ENCODE data around the gene BICDL1. TPM values are rescaled to one million over a fixed set of nuclear protein-coding genes. Genes with fewer than 3 reads are reported as not detected.

Gene BICDL1
- total RNA-seq, 1 experiment from 2014 or later, result 14.2 TPM

- Mint-ChIP-seq H3K4me1 (ENCODE audit: low read depth, unreplicated experiment) (peaks cover 17% of the 10 kb centered on the region), H3K27me3 (ENCODE audit: insufficient read depth, unreplicated experiment) (no peaks in the 10 kb centered on the region), H3K9me3 (ENCODE audit: unreplicated experiment) (no peaks in the 10 kb centered on the region), H3K27ac (ENCODE audit: unreplicated experiment) (no peak overlapping the region), H3K4me3 (ENCODE audit: unreplicated experiment) (no peak overlapping the region), H3K36me3 (ENCODE audit: insufficient read depth, unreplicated experiment) (peaks cover 9% of the 10 kb centered on the region)
- CTCF ChIA-PET, result no interaction called here
- BruUV-seq (replicated peaks), result no TSS peak
- peaks cover 20% of the 10 kb centered on the region for H3K4me1 ChIP-seq
- H3K9me3 ChIP-seq, result no peaks in the 10 kb centered on the region
- intact Hi-C loops (cut with micrococcal nuclease; ENCODE audit: unreplicated experiment), result no loop called here
- POLR2A ChIA-PET, result no interaction called here
- TF ChIP-seq CTCF (IDR thresholded peaks at IDR 0.05; ENCODE audit: insufficient read depth in 1 of 2, low read depth in 1 of 2, low read length in 1 of 2, severe bottlenecking in 1 of 2, unreplicated experiment in 1 of 2), result no peak
- no peak for DNase-seq
- H3K36me3 ChIP-seq (ENCODE audit: control insufficient read depth, insufficient read depth, low read length), result no peaks in the 10 kb centered on the region
- H3K4me3 ChIP-seq (ENCODE audit: low read depth, low read length), result no peak overlapping the region
- no peaks in the 10 kb centered on the region for H3K27me3 ChIP-seq (replicated peaks; ENCODE audit: control insufficient read depth, insufficient read depth, low read length)
Observed at GRCh38 chr12:120081641-120082040, 92.6 kb downstream of the BICDL1 start.

GRCh38 chr12:120085920-120086645 lies 97.0 kb downstream of the BICDL1 start:
- DNase-seq, result no peak
- Mint-ChIP-seq H3K9me3 (ENCODE audit: unreplicated experiment) (no peaks in the 10 kb centered on the region), H3K4me1 (ENCODE audit: low read depth, unreplicated experiment) (no peaks in the 10 kb centered on the region), H3K27ac (ENCODE audit: unreplicated experiment) (peak overlapping the region; percentile 93), H3K4me3 (ENCODE audit: unreplicated experiment) (peak overlapping the region; percentile 76), H3K36me3 (ENCODE audit: insufficient read depth, unreplicated experiment) (peaks cover 37% of the 10 kb centered on the region), H3K27me3 (ENCODE audit: insufficient read depth, unreplicated experiment) (no peaks in the 10 kb centered on the region)
- ChIA-PET CTCF (interaction anchor here (0.6 to 1.5 kb wide), 8 partner anchors 8 to 282 kb away, joined by 3 to 20 read pairs (median 6); partner anchors contain the start of genes BICDL1 and RAB35), POLR2A (interaction anchor here (0.5 kb wide), 1 partner anchor 81 kb away, joined by 4 read pairs; no protein-coding TSS in a partner anchor)
- TF ChIP-seq CTCF (IDR thresholded peaks at IDR 0.05; ENCODE audit: insufficient read depth in 1 of 2, low read depth in 1 of 2, low read length in 1 of 2, severe bottlenecking in 1 of 2, unreplicated experiment in 1 of 2), result no peak
- H3K36me3 ChIP-seq (ENCODE audit: control insufficient read depth, insufficient read depth, low read length), result no peaks in the 10 kb centered on the region
- intact Hi-C loops (cut with micrococcal nuclease; ENCODE audit: unreplicated experiment), result loop anchor here (2.0 to 5.0 kb wide), 2 partner anchors 21 to 39 kb away; no protein-coding TSS in a partner anchor
- no peak overlapping the region for H3K4me3 ChIP-seq (ENCODE audit: low read depth, low read length)
- no peaks in the 10 kb centered on the region for H3K27me3 ChIP-seq (replicated peaks; ENCODE audit: control insufficient read depth, insufficient read depth, low read length)
- H3K4me1 ChIP-seq, result peaks cover 4% of the 10 kb centered on the region; the same call in 1 of the 2 replicates
- no TSS peak for BruUV-seq (replicated peaks)
- H3K9me3 ChIP-seq, result no peaks in the 10 kb centered on the region

- CTCF ChIA-PET, result interaction anchor here (0.6 to 1.5 kb wide), 13 partner anchors 8 to 1772 kb away, joined by 3 to 20 read pairs (median 5); partner anchors contain the start of genes BICDL1 and RAB35
Observed at GRCh38 chr12:120086801-120087621, 98.0 kb downstream of the BICDL1 start.

More at GRCh38 chr12:120086801-120087621, 98.0 kb downstream of the BICDL1 start:
- H3K4me3 Mint-ChIP-seq (ENCODE audit: unreplicated experiment), result peak overlapping the region; percentile 76
- Histone ChIP-seq H3K27me3 (replicated peaks; ENCODE audit: control insufficient read depth, insufficient read depth, low read length) (no peaks in the 10 kb centered on the region), H3K9me3 (no peaks in the 10 kb centered on the region), H3K36me3 (ENCODE audit: control insufficient read depth, insufficient read depth, low read length) (no peaks in the 10 kb centered on the region), H3K4me3 (ENCODE audit: low read depth, low read length) (peak overlapping the region; percentile 38), H3K4me1 (peaks cover 4% of the 10 kb centered on the region; the same call in 1 of the 2 replicates)
- H3K27me3 Mint-ChIP-seq (ENCODE audit: insufficient read depth, unreplicated experiment), result no peaks in the 10 kb centered on the region
- peaks cover 43% of the 10 kb centered on the region for H3K36me3 Mint-ChIP-seq (ENCODE audit: insufficient read depth, unreplicated experiment)
- peak overlapping the region; percentile 93 for H3K27ac Mint-ChIP-seq (ENCODE audit: unreplicated experiment)
- POLR2A ChIA-PET, result interaction anchor here (0.5 to 1.4 kb wide), 8 partner anchors 18 to 141 kb away, joined by 3 to 10 read pairs (median 5); partner anchors contain the start of genes BICDL1, RAB35 and RPLP0
- intact Hi-C loops (cut with micrococcal nuclease; ENCODE audit: unreplicated experiment), result loop anchor here (1.0 to 5.0 kb wide), 4 partner anchors 22 to 210 kb away; partner anchors contain the start of genes BICDL1 and CIT
- peak; percentile 98 to 99 for DNase-seq
- BruUV-seq (replicated peaks), result no TSS peak
- peak; percentile 94 to 95 for TF ChIP-seq CTCF (IDR thresholded peaks at IDR 0.05; ENCODE audit: insufficient read depth in 1 of 2, low read depth in 1 of 2, low read length in 1 of 2, severe bottlenecking in 1 of 2, unreplicated experiment in 1 of 2)
- no peaks in the 10 kb centered on the region for H3K9me3 Mint-ChIP-seq (ENCODE audit: unreplicated experiment)
- H3K4me1 Mint-ChIP-seq (ENCODE audit: low read depth, unreplicated experiment), result no peaks in the 10 kb centered on the region
